NCI-H345 treated with DMSO at 0.1 percent for 48 hours (cell line): ENCODE data around the gene SHC4.
"Not testable (repeated sequence)": the region's sequence is repeated elsewhere in the genome, so short reads cannot be mapped to it uniquely, and the experiment has no call there.

ENCODE experiments used
- DNase-seq: peaks from one replicate; lab custom pipeline; 2025; ENCODE audit not compliant: unreplicated experiment; lab: John Stamatoyannopoulos, UW

SHC4 gene

GRCh38 chr15:48802257-48802656, 161.5 kb downstream of the SHC4 start:
- no peak for DNase-seq

- DNase-seq, result no peak
These were observed 162.8 kb downstream of the SHC4 start for GRCh38 chr15:48800811-48801455.

- DNase-seq, result no peak
These were observed 163.5 kb downstream of the SHC4 start for GRCh38 chr15:48800245-48800644.

GRCh38 chr15:48798319-48798718, 165.4 kb downstream of the SHC4 start:
- DNase-seq, result no peak

- DNase-seq, result no peak
These were observed 166.8 kb downstream of the SHC4 start for GRCh38 chr15:48796930-48797329.

- DNase-seq, result no peak
These were observed 167.2 kb downstream of the SHC4 start for GRCh38 chr15:48796521-48796920.

- DNase-seq, result no peak
These were observed 167.8 kb downstream of the SHC4 start for GRCh38 chr15:48795901-48796300.

GRCh38 chr15:48794697-48795134, 169.0 kb downstream of the SHC4 start:
- DNase-seq, result no peak

- no peak for DNase-seq
These were observed 171.3 kb downstream of the SHC4 start for GRCh38 chr15:48792408-48792807.

GRCh38 chr15:48790466-48791115, 173.1 kb downstream of the SHC4 start:
- not testable (repeated sequence) for DNase-seq

GRCh38 chr15:48785712-48786111, 178.0 kb downstream of the SHC4 start:
- DNase-seq, result no peak

- no peak for DNase-seq
These were observed 178.5 kb downstream of the SHC4 start for GRCh38 chr15:48785195-48785594.

- no peak for DNase-seq
These were observed 179.0 kb downstream of the SHC4 start for GRCh38 chr15:48784756-48785155.

- no peak for DNase-seq
These were observed 180.8 kb downstream of the SHC4 start for GRCh38 chr15:48782911-48783310.

- DNase-seq, result no peak
These were observed 182.1 kb downstream of the SHC4 start for GRCh38 chr15:48781481-48782081.

GRCh38 chr15:48781017-48781416, 182.7 kb downstream of the SHC4 start:
- DNase-seq, result no peak

GRCh38 chr15:48778331-48778730, 185.4 kb downstream of the SHC4 start:
- no peak for DNase-seq

GRCh38 chr15:48777645-48778330, 185.9 kb downstream of the SHC4 start:
- no peak for DNase-seq

- DNase-seq, result no peak
These were observed 188.2 kb downstream of the SHC4 start for GRCh38 chr15:48775546-48775945.

- no peak for DNase-seq
These were observed 189.2 kb downstream of the SHC4 start for GRCh38 chr15:48774484-48774883.
